ENCODE measurements around the gene C2CD2L. TPM values are rescaled to one million over a fixed set of nuclear protein-coding genes. Genes with fewer than 3 reads are reported as not detected.

C2CD2L gene
- total RNA-seq, 1 donor from 2014 or later: 11.1 TPM

GRCh38 chr11:119148720-119149017, 41.5 kb downstream of the C2CD2L start:
- Histone ChIP-seq H3K9me3 (ENCODE audit: insufficient read depth, low read depth, low read length) (no peaks in the 10 kb centered on the region), H3K27me3 (ENCODE audit: insufficient read depth, low read length) (peaks cover 15% of the 10 kb centered on the region), H4K20me1 (ENCODE audit: insufficient read depth, low read length) (no peaks in the 10 kb centered on the region), H3K27ac (ENCODE audit: low read depth, low read length) (no peak overlapping the region), H3K36me3 (ENCODE audit: insufficient read depth, low read length) (no peaks in the 10 kb centered on the region), H3K79me2 (ENCODE audit: insufficient read depth, low read length) (no peaks in the 10 kb centered on the region), H3K4me3 (ENCODE audit: insufficient read depth, low read depth, low read length) (peak overlapping the region; percentile 54), H2AFZ (ENCODE audit: low read depth, low read length) (peak overlapping the region; percentile 83), H3K4me1 (ENCODE audit: insufficient read depth, low read length) (peaks cover 9% of the 10 kb centered on the region), H3K4me2 (ENCODE audit: low read length) (peak overlapping the region; percentile 97), H3K9ac (ENCODE audit: low read length) (peak overlapping the region; percentile 63)
- H3K9me3 Mint-ChIP-seq (ENCODE audit: unreplicated experiment): peaks cover 2% of the 10 kb centered on the region
- no peak for FAIRE-seq
- H3K36me3 Mint-ChIP-seq (ENCODE audit: low read depth, unreplicated experiment): no peaks in the 10 kb centered on the region
- peak overlapping the region; percentile 83 for H3K4me3 Mint-ChIP-seq (ENCODE audit: unreplicated experiment)
- peaks cover 56% of the 10 kb centered on the region for H3K27me3 Mint-ChIP-seq (ENCODE audit: low read depth, unreplicated experiment)
- no peak overlapping the region for H3K27ac Mint-ChIP-seq (ENCODE audit: unreplicated experiment)
- H3K4me1 Mint-ChIP-seq (ENCODE audit: low read depth, unreplicated experiment): no peaks in the 10 kb centered on the region
- no peak for TF ChIP-seq CTCF (IDR thresholded peaks at IDR 0.05; ENCODE audit: insufficient read depth, low read depth, low read length)
- TF ChIP-seq EZH2 (IDR thresholded peaks at IDR 0.05; ENCODE audit: insufficient read depth, low read length): no peak
- no peak for DNase-seq (ENCODE audit: low read depth)

GRCh38 chr11:119149018-119149785, 42.1 kb downstream of the C2CD2L start, which contains the start of gene ABCG4:
ABCG4 (plus strand) TSS chr11:119149052; CDS start chr11:119149966, 914 bp downstream.
- Mint-ChIP-seq H3K27me3 (ENCODE audit: low read depth, unreplicated experiment) (peaks cover 62% of the 10 kb centered on the region), H3K4me3 (ENCODE audit: unreplicated experiment) (peak within 1 kb of the TSS; percentile 83), H3K36me3 (ENCODE audit: low read depth, unreplicated experiment) (no peaks in the 10 kb centered on the region), H3K4me1 (ENCODE audit: low read depth, unreplicated experiment) (no peaks in the 10 kb centered on the region), H3K27ac (ENCODE audit: unreplicated experiment) (no peak within 1 kb of the TSS), H3K9me3 (ENCODE audit: unreplicated experiment) (peaks cover 2% of the 10 kb centered on the region)
- TF ChIP-seq CTCF (IDR thresholded peaks at IDR 0.05; ENCODE audit: insufficient read depth, low read depth, low read length): no peak
- peak; percentile 79 for TF ChIP-seq EZH2 (IDR thresholded peaks at IDR 0.05; ENCODE audit: insufficient read depth, low read length)
- Histone ChIP-seq H4K20me1 (ENCODE audit: insufficient read depth, low read length) (no peaks in the 10 kb centered on the region), H3K27ac (ENCODE audit: low read depth, low read length) (no peak within 1 kb of the TSS), H3K4me1 (ENCODE audit: insufficient read depth, low read length) (peaks cover 9% of the 10 kb centered on the region), H3K9ac (ENCODE audit: low read length) (peak within 1 kb of the TSS; percentile 63), H3K4me2 (ENCODE audit: low read length) (peak within 1 kb of the TSS; percentile 97), H3K27me3 (ENCODE audit: insufficient read depth, low read length) (peaks cover 15% of the 10 kb centered on the region), H2AFZ (ENCODE audit: low read depth, low read length) (peak within 1 kb of the TSS; percentile 83), H3K4me3 (ENCODE audit: insufficient read depth, low read depth, low read length) (peak within 1 kb of the TSS; percentile 54), H3K9me3 (ENCODE audit: insufficient read depth, low read depth, low read length) (no peaks in the 10 kb centered on the region), H3K36me3 (ENCODE audit: insufficient read depth, low read length) (no peaks in the 10 kb centered on the region), H3K79me2 (ENCODE audit: insufficient read depth, low read length) (no peaks in the 10 kb centered on the region)
- FAIRE-seq (no peak), DNase-seq (ENCODE audit: low read depth) (no peak)

- H3K9me3 ChIP-seq (ENCODE audit: insufficient read depth, low read depth, low read length): no peaks in the 10 kb centered on the region
- Mint-ChIP-seq H3K36me3 (ENCODE audit: low read depth, unreplicated experiment) (peaks cover 2% of the 10 kb centered on the region), H3K4me1 (ENCODE audit: low read depth, unreplicated experiment) (no peaks in the 10 kb centered on the region), H3K27me3 (ENCODE audit: low read depth, unreplicated experiment) (peaks cover 67% of the 10 kb centered on the region), H3K4me3 (ENCODE audit: unreplicated experiment) (peak overlapping the region; percentile 68), H3K27ac (ENCODE audit: unreplicated experiment) (no peak overlapping the region), H3K9me3 (ENCODE audit: unreplicated experiment) (peaks cover 2% of the 10 kb centered on the region)
- FAIRE-seq: no peak
- H4K20me1 ChIP-seq (ENCODE audit: insufficient read depth, low read length): no peaks in the 10 kb centered on the region
- TF ChIP-seq CTCF (IDR thresholded peaks at IDR 0.05; ENCODE audit: insufficient read depth, low read depth, low read length) (no peak), EZH2 (IDR thresholded peaks at IDR 0.05; ENCODE audit: insufficient read depth, low read length) (peak; percentile 27)
- H3K36me3 ChIP-seq (ENCODE audit: insufficient read depth, low read length): no peaks in the 10 kb centered on the region
- H3K9ac ChIP-seq (ENCODE audit: low read length): peak overlapping the region; percentile 57
- no peak overlapping the region for H3K27ac ChIP-seq (ENCODE audit: low read depth, low read length)
- DNase-seq (ENCODE audit: low read depth): no peak
- H3K4me2 ChIP-seq (ENCODE audit: low read length): peak overlapping the region; percentile 97
- H3K79me2 ChIP-seq (ENCODE audit: insufficient read depth, low read length): no peaks in the 10 kb centered on the region
- peaks cover 9% of the 10 kb centered on the region for H3K4me1 ChIP-seq (ENCODE audit: insufficient read depth, low read length)
- peaks cover 15% of the 10 kb centered on the region for H3K27me3 ChIP-seq (ENCODE audit: insufficient read depth, low read length)
- peak overlapping the region; percentile 52 for H2AFZ ChIP-seq (ENCODE audit: low read depth, low read length)
- H3K4me3 ChIP-seq (ENCODE audit: insufficient read depth, low read depth, low read length): peak overlapping the region; percentile 54
These were observed 42.7 kb downstream of the C2CD2L start for GRCh38 chr11:119149786-119150275.

Measured in astrocyte (in vitro differentiated cells and primary cell).